ENCODE data around the gene TMEM72. TPM values are rescaled to one million over a fixed set of nuclear protein-coding genes. Genes with fewer than 3 reads are reported as not detected.

TMEM72 gene
- polyA plus RNA-seq, 1 donor (not counting 4 experiments of a cell fraction or from before 2014, with no cell fraction given) = not detected

DNA sequence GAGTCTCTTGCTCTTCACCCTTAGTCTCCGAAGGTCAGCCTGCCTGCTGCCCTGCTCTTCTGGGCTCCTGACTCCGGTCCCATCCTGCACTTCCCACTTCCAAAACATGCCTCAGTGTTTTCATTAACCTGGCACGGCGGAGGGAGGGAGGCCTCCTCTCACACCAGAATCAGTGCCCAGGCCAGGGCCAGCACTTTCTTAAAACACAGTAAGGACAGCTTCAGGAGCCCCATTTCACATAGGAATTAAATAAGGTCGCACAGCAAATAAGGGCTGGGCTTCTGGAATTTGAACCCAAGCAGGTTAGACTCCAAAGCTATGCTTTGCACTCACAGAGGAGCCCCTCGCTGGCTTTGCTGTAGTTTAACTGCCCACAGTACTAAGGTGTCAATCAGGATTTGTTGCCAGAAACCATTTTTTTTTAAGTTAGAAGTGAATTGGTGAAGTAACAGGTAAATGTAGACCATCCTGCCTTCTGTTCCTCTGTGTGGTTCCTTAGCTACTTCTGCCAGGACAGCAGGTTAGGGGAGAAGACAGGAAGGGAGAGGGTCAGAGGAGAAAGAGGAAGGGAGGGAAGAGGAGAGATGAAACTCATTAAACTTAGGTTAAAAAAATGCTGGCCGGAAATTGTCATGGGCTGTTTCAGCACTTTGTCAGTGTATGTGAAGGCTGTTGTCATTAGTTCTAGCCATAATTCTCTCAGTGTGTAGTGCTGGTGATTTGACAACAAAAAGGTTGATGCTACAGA lies 49.5 kb downstream of the TMEM72 start:
- Histone ChIP-seq H3K27me3 (ENCODE audit: control insufficient read depth, extremely low read depth, insufficient read depth, low read length) (no peaks in the 10 kb centered on the region), H3K4me1 (ENCODE audit: control insufficient read depth, extremely low read depth, insufficient read depth, low read length) (peaks cover 14% of the 10 kb centered on the region), H3K9me1 (ENCODE audit: control insufficient read depth, extremely low read depth, insufficient read depth, low read length) (no peaks in the 10 kb centered on the region), H3K4me3 (ENCODE audit: control insufficient read depth in 2 of 3, extremely low read depth in 1 of 3, insufficient read depth in 2 of 3, low read depth in 1 of 3, low read length in 3 of 3) (no peak overlapping the region), H2AFZ (ENCODE audit: control insufficient read depth, low read length) (no peak overlapping the region), H3K36me3 (ENCODE audit: control insufficient read depth in 2 of 2, extremely low read depth in 1 of 2, insufficient read depth in 2 of 2, low read length in 2 of 2) (peaks cover 0 to 2% of the 10 kb centered on the region in 2 experiments), H3K9ac (ENCODE audit: control insufficient read depth, extremely low read depth, insufficient read depth, low read length) (no peak overlapping the region), H3K27ac (ENCODE audit: control insufficient read depth, insufficient read depth, low read length) (no peak overlapping the region), H3K9me3 (ENCODE audit: control insufficient read depth, low read depth, low read length) (no peaks in the 10 kb centered on the region), H4K20me1 (ENCODE audit: control insufficient read depth, extremely low read depth, insufficient read depth, low read length) (no peaks in the 10 kb centered on the region), H3K4me2 (ENCODE audit: control insufficient read depth, extremely low read depth, insufficient read depth, low read depth, low read length) (no peak overlapping the region), H3K79me2 (ENCODE audit: control insufficient read depth, insufficient read depth, low read length) (no peaks in the 10 kb centered on the region)
- no peak for TF ChIP-seq EZH2 (IDR thresholded peaks at IDR 0.05; ENCODE audit: low read length)
- TF ChIP-seq, protein P1, sequence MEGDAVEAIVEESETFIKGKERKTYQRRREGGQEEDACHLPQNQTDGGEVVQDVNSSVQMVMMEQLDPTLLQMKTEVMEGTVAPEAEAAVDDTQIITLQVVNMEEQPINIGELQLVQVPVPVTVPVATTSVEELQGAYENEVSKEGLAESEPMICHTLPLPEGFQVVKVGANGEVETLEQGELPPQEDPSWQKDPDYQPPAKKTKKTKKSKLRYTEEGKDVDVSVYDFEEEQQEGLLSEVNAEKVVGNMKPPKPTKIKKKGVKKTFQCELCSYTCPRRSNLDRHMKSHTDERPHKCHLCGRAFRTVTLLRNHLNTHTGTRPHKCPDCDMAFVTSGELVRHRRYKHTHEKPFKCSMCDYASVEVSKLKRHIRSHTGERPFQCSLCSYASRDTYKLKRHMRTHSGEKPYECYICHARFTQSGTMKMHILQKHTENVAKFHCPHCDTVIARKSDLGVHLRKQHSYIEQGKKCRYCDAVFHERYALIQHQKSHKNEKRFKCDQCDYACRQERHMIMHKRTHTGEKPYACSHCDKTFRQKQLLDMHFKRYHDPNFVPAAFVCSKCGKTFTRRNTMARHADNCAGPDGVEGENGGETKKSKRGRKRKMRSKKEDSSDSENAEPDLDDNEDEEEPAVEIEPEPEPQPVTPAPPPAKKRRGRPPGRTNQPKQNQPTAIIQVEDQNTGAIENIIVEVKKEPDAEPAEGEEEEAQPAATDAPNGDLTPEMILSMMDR (optimal IDR thresholded peaks at IDR 0.05 in 1 of 3, IDR thresholded peaks at IDR 0.05 in 1 of 3, conservative IDR thresholded peaks at IDR 0.05 in 1 of 3; ENCODE audit: extremely low read depth in 1 of 3, insufficient read depth in 2 of 3, low read length in 3 of 3) = no peak
- FAIRE-seq = no peak
- dilution Hi-C loops (cut with MboI; ENCODE audit: extremely low pct_ligation_motif_present, low sequenced_read_pairs) = no loop called here
- DNase-seq (ENCODE audit: low read depth, low spot score) = no peak

DNA sequence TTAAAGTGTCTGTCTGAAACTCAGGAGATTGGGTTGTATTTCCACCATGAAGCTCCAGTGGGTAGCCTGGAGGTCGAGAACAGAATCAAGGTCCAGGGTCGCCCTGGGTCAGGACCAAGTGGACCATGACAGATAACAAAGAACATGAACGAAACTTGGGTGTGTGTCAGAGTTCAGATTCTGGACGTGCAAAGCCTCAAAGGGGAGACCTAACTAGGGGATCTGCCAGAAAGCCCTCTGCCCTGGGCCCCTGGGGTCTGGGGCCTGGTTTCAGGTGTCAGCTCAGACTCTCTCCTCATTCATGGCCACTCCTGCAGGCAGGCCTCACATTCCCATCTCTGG lies 50.1 kb downstream of the TMEM72 start:
- Histone ChIP-seq H3K36me3 (ENCODE audit: control insufficient read depth in 2 of 2, extremely low read depth in 1 of 2, insufficient read depth in 2 of 2, low read length in 2 of 2) (no peaks in the 10 kb centered on the region), H4K20me1 (ENCODE audit: control insufficient read depth, extremely low read depth, insufficient read depth, low read length) (no peaks in the 10 kb centered on the region), H3K27me3 (ENCODE audit: control insufficient read depth, extremely low read depth, insufficient read depth, low read length) (no peaks in the 10 kb centered on the region), H3K79me2 (ENCODE audit: control insufficient read depth, insufficient read depth, low read length) (no peaks in the 10 kb centered on the region), H3K4me3 (ENCODE audit: control insufficient read depth in 2 of 3, extremely low read depth in 1 of 3, insufficient read depth in 2 of 3, low read depth in 1 of 3, low read length in 3 of 3) (no peak overlapping the region), H2AFZ (ENCODE audit: control insufficient read depth, low read length) (no peak overlapping the region), H3K4me2 (ENCODE audit: control insufficient read depth, extremely low read depth, insufficient read depth, low read depth, low read length) (no peak overlapping the region), H3K27ac (ENCODE audit: control insufficient read depth, insufficient read depth, low read length) (no peak overlapping the region), H3K9ac (ENCODE audit: control insufficient read depth, extremely low read depth, insufficient read depth, low read length) (no peak overlapping the region), H3K9me1 (ENCODE audit: control insufficient read depth, extremely low read depth, insufficient read depth, low read length) (no peaks in the 10 kb centered on the region), H3K9me3 (ENCODE audit: control insufficient read depth, low read depth, low read length) (no peaks in the 10 kb centered on the region), H3K4me1 (ENCODE audit: control insufficient read depth, extremely low read depth, insufficient read depth, low read length) (peaks cover 14% of the 10 kb centered on the region)
- FAIRE-seq = no peak
- no peak for TF ChIP-seq EZH2 (IDR thresholded peaks at IDR 0.05; ENCODE audit: low read length)
- TF ChIP-seq, protein P1 (optimal IDR thresholded peaks at IDR 0.05 in 1 of 3, IDR thresholded peaks at IDR 0.05 in 1 of 3, conservative IDR thresholded peaks at IDR 0.05 in 1 of 3; ENCODE audit: extremely low read depth in 1 of 3, insufficient read depth in 2 of 3, low read length in 3 of 3) = no peak
- dilution Hi-C loops (cut with MboI; ENCODE audit: extremely low pct_ligation_motif_present, low sequenced_read_pairs) = no loop called here
- DNase-seq (ENCODE audit: low read depth, low spot score) = no peak
